ENCODE measurements around the gene LRRC4C. TPM values are rescaled to one million over a fixed set of nuclear protein-coding genes. Genes with fewer than 3 reads are reported as not detected.

LRRC4C gene
- total RNA-seq, 1 donor from 2014 or later: 1.5 TPM

- no peak for TF ChIP-seq CTCF (IDR thresholded peaks at IDR 0.05; ENCODE audit: insufficient read depth, low read length, poor library complexity, severe bottlenecking)
- DNase-seq (ENCODE audit: low read depth): no peak
- no peaks in the 10 kb centered on the region for H3K36me3 ChIP-seq (ENCODE audit: control insufficient read depth, insufficient read depth, low read length)
Measured at GRCh38 chr11:41414771-41415440, 44.5 kb downstream of the LRRC4C start.

GRCh38 chr11:41413843-41414242, 45.6 kb downstream of the LRRC4C start:
- Histone ChIP-seq H3K4me3 (ENCODE audit: low read depth, low read length) (no peak overlapping the region), H3K36me3 (ENCODE audit: control insufficient read depth, insufficient read depth, low read length) (no peaks in the 10 kb centered on the region), H3K27me3 (ENCODE audit: control insufficient read depth, insufficient read depth, low read length) (no peaks in the 10 kb centered on the region)
- DNase-seq (ENCODE audit: low read depth): no peak
- TF ChIP-seq CTCF (IDR thresholded peaks at IDR 0.05; ENCODE audit: insufficient read depth, low read length, poor library complexity, severe bottlenecking): no peak

More at GRCh38 chr11:41414771-41415440, 44.5 kb downstream of the LRRC4C start:
- Histone ChIP-seq H3K27me3 (ENCODE audit: control insufficient read depth, insufficient read depth, low read length) (no peaks in the 10 kb centered on the region), H3K4me3 (ENCODE audit: low read depth, low read length) (no peak overlapping the region)

- no peaks in the 10 kb centered on the region for H3K27me3 ChIP-seq (ENCODE audit: control insufficient read depth, insufficient read depth, low read length)
- no peak for TF ChIP-seq CTCF (IDR thresholded peaks at IDR 0.05; ENCODE audit: insufficient read depth, low read length, poor library complexity, severe bottlenecking)
- DNase-seq (ENCODE audit: low read depth): no peak
- no peak overlapping the region for H3K4me3 ChIP-seq (ENCODE audit: low read depth, low read length)
- no peaks in the 10 kb centered on the region for H3K36me3 ChIP-seq (ENCODE audit: control insufficient read depth, insufficient read depth, low read length)
Measured at GRCh38 chr11:41405812-41406211, 53.6 kb downstream of the LRRC4C start.

GRCh38 chr11:41404109-41404508, 55.3 kb downstream of the LRRC4C start:
- Histone ChIP-seq H3K36me3 (ENCODE audit: control insufficient read depth, insufficient read depth, low read length) (no peaks in the 10 kb centered on the region), H3K4me3 (ENCODE audit: low read depth, low read length) (no peak overlapping the region), H3K27me3 (ENCODE audit: control insufficient read depth, insufficient read depth, low read length) (no peaks in the 10 kb centered on the region)
- DNase-seq (ENCODE audit: low read depth): no peak
- TF ChIP-seq CTCF (IDR thresholded peaks at IDR 0.05; ENCODE audit: insufficient read depth, low read length, poor library complexity, severe bottlenecking): no peak

GRCh38 chr11:41403458-41403857, 56.0 kb downstream of the LRRC4C start:
- Histone ChIP-seq H3K27me3 (ENCODE audit: control insufficient read depth, insufficient read depth, low read length) (no peaks in the 10 kb centered on the region), H3K4me3 (ENCODE audit: low read depth, low read length) (no peak overlapping the region), H3K36me3 (ENCODE audit: control insufficient read depth, insufficient read depth, low read length) (no peaks in the 10 kb centered on the region)
- no peak for TF ChIP-seq CTCF (IDR thresholded peaks at IDR 0.05; ENCODE audit: insufficient read depth, low read length, poor library complexity, severe bottlenecking)
- DNase-seq (ENCODE audit: low read depth): no peak

GRCh38 chr11:41400819-41401382, 58.6 kb downstream of the LRRC4C start:
- TF ChIP-seq CTCF (IDR thresholded peaks at IDR 0.05; ENCODE audit: insufficient read depth, low read length, poor library complexity, severe bottlenecking): no peak
- no peak for DNase-seq (ENCODE audit: low read depth)
- H3K27me3 ChIP-seq (ENCODE audit: control insufficient read depth, insufficient read depth, low read length): no peaks in the 10 kb centered on the region
- no peaks in the 10 kb centered on the region for H3K36me3 ChIP-seq (ENCODE audit: control insufficient read depth, insufficient read depth, low read length)
- H3K4me3 ChIP-seq (ENCODE audit: low read depth, low read length): no peak overlapping the region

Data from kidney epithelial cell (primary cell).